T47D (cell line): ENCODE measurements around the gene RAB41.
"Not testable (repeated sequence)": the region's sequence is repeated elsewhere in the genome, so short reads cannot be mapped to it uniquely, and the experiment has no call there.

ENCODE experiments used
- DNase-seq, 2 experiments: peaks; one replicate each; pipeline versions ENCODE4 v3.0.0 to v3.0.0-alpha.2; 2011 to 2012; ENCODE audit warnings: low read depth in 1 of 2, low spot score in 1 of 2
- JUND ChIP-seq: IDR thresholded peaks from 2 replicates; pipeline ENCODE4 v1.6.1; 2012; ENCODE audit warnings: low read depth
- in situ Hi-C: cut with HindIII; loops from 2 replicates; pipeline ENCODE4 v1.10.0; 2016; ENCODE audit warnings: low sequenced_read_pairs, low pct_unique_long_range_greater_than_20kb

Gene RAB41

DNA sequence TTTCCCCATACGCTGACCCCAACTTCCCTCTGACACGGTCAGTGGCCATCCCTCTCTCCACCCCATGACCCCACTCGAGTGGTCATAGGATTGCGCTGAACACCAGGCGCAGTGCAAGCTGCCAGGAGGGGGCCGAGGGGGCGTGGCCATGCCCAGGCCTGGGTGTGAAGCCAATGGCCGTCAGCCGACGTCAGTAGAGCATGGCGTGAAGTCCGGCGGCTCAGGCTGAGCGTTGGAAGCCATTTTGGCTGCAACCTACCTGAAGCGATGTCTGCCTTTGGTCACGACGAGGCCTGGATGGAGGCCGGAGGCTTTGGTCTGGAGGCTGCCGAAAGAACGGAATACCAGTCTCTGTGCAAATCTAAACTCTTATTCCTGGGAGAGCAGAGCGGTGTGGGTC is at the start of gene RAB41:
Gene RAB41 (plus strand): TSS at position 222 of the 400 bp plus-strand sequence. CDS start 46 bp downstream, at position 268.
- TF ChIP-seq JUND = no peak
- in situ Hi-C loops = no loop called here
- no peak for DNase-seq

DNA sequence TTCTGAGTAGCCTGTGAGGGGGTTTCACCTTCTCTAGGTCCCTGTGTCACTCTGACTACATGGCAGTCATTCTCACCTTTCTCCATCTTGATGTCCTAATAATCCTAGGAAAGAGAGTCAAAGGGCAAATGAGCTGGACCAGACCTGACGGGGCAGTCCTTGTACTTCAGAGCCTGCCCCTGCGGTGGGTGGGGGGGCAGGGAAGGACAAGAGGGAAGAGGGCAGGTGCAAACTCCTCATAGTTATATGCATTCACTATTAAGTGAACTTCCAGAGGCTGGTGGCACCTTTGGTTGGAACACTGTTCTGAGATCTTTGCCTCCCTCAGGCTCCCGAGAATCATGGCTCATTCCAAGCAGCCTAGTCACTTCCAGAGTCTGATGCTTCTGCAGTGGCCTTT is 47.6 kb upstream of the RAB41 start, which contains the start of gene AWAT1:
Gene AWAT1 (plus strand): TSS at position 301 of the 400 bp plus-strand sequence. CDS start 41 bp downstream, at position 342.
- no peak for DNase-seq
- in situ Hi-C loops = no loop called here
- no peak for TF ChIP-seq JUND

DNA sequence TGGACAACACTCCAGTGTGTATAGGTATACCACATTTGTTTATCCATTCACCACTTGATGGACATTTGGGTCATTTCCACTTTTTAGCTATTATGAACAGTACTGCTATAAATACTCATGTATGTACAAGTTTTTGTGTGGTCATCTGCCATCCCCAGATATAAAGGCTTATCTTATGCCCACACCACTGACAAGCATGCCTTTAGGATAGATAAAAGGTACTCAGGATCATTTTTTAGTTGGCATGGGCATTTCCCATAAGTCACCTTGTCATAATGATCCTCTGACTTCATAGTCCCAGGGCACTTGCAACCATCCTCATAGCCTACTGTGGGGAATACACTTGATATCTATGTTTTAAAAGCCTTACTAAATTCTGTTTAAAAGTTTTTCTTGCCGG is 41.2 kb upstream of the RAB41 start:
- DNase-seq = no peak
- no peak for TF ChIP-seq JUND
- in situ Hi-C loops = no loop called here

DNA sequence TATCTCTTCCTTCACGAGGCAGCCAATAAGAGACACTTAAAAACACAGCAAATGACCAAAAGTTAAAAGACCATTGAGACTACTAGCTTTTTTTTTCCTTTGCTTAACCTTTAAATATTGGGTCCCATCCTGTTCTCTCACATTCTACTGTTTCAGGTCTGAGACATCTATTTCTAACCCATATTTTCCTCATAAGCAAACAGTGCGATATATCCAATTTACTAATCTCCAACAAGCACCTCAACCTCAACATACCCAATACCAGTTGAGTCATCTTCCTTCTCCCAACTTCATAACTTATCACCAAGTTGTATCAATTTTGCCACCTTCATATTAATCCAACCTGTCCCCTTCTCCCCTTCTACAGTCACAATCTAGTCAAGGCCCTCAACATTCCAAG is 40.5 kb upstream of the RAB41 start:
- no peak for TF ChIP-seq JUND
- in situ Hi-C loops = no loop called here
- DNase-seq = no peak

DNA sequence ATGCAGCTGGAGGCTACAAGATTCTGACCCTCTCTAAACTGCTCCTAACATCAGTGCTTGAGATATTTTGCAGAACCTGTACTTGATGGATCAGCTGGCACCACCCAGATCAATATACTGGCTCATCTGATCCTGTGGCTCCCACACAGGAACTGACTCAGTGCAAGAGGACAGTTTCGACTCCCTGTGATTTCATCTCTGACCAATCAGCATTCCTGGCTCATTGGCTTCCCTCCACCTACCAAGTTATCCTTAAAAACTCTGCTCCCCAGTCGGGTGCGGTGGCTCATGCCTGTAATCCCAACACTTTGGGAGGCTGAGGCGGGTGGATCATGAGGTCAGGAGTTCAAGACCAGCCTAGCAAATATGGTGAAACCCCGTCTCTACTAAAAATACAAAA is 38.4 kb upstream of the RAB41 start:
- DNase-seq, in situ Hi-C loops: not testable (repeated sequence)

DNA sequence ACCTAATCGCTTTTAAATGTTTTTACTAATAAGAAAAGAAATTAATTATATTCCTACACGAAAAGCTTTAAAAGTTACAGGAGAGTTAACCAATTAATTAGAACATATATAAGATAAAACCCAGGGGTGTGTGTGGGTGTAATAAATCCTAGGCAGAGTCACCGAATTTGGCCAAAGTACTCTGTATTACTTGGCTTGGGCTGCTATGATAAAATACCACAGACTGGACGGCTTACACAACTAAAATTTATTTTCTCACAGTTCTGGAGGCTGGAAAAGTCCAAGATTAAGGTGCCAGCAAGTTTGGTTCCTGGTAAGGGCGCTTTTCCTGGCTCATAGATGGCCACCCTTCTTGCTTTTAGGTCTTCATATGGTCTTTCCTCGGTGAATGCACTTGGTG is 37.1 kb upstream of the RAB41 start:
- in situ Hi-C loops = no loop called here
- no peak for TF ChIP-seq JUND
- no peak for DNase-seq

DNA sequence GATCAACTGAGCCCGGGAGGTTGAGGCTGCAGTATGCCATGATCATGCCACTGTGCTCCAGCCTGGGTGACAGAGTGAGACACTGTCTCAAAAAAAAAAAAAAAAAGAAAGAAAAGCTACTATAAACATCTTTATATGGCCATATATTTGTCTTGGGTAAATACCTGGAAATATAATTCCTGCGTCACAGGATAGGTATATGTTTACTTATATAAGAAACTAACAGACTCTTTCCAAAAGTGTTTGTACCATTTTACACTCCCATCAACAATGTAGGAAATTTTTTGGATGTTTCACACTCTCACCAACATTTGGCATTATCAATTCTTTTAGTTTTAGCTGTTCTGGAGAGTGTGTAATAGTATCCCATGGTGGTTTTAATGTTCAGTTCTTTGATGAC is 34.7 kb upstream of the RAB41 start:
- in situ Hi-C loops = no loop called here
- TF ChIP-seq JUND = no peak
- DNase-seq = no peak

DNA sequence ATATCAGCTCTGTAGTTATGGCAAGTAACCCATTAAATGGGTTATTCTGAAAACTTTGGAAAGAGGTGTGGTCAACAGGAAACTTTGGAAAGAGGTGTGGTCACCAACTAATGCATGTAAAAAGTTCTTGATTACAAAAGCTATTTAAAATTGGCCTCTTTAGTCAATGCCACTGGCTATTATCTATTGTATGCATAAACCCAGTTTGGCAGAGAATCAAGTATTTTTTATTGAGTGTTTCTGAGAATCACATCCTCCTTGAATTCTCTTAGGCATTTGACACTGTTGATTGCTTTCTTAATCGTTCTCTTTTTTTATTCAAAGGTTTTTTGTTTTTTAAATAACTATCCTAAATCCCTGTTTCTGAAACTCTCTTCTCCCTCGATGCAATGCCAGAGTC is 29.5 kb upstream of the RAB41 start:
- no peak for TF ChIP-seq JUND
- in situ Hi-C loops = no loop called here
- DNase-seq = no peak

DNA sequence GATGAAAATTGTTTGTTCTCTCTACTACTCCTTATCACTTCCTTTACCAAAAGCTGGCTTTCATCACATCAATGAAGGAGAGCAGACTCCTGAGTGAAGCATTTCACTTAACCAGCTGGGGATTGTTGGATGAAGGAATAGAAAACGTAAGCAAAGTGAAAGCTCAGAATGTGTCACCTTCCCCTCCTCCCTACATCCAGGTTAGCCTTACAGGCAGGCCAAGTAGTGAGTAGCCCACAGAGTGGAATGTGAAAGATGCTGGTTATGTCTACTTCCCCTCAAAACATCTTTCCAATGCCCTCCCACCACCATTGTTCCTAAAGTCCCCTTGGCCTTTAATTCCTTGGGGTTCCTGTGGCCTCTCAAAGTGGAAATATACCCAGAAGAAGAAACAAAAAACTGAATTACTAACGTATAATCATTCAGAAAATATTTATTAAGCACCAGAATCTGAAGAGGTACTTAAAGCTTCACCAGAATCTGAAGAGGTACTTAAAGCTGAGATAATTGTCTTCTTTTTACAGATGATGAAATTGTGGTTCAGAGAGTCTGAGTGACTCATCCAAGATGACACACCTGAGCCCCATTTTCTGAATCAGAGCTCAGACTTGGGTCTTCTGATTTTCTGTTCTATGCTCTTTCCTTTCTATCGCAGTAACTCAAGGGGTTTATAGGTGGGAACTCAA is 28.5 kb upstream of the RAB41 start:
- DNase-seq = no peak
- TF ChIP-seq JUND = no peak
- in situ Hi-C loops = no loop called here

DNA sequence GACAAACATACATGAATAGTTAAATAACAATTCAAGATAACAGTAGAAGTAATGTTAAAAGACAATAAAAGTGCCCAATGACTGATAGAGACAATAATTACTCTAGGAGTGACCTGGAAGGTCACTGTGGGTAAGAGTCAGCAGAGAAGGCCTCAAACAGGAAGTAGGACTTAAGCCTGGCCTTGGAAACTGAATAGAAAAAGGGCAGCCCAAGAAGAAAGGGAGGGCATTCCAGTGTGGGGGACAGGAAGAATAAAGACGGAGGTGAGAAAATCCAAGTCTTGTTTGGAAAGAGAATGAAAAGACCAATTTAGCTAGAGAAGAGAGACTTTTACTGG is 27.9 kb upstream of the RAB41 start:
- in situ Hi-C loops = no loop called here
- no peak for DNase-seq
- TF ChIP-seq JUND = no peak

DNA sequence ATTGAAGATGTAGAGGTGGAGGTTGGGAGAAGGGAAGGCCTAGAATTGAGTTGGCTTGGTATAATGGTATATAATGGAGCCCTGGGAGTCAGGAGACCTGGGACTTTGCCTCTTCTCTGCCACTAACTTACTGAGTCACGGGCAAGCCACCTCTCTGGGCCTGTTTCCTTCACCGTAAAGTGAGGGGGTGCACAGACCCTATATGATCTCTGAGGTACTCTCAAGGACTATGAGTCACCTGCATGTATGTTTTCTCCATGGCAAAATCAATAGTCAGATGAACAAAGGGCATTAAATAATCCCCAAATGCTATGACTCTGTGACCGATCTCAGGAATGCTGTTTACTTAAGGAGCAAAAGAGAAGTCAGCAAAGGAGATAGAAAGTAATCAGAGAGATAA is 27.1 kb upstream of the RAB41 start:
- no peak for TF ChIP-seq JUND
- in situ Hi-C loops = no loop called here
- DNase-seq = no peak

DNA sequence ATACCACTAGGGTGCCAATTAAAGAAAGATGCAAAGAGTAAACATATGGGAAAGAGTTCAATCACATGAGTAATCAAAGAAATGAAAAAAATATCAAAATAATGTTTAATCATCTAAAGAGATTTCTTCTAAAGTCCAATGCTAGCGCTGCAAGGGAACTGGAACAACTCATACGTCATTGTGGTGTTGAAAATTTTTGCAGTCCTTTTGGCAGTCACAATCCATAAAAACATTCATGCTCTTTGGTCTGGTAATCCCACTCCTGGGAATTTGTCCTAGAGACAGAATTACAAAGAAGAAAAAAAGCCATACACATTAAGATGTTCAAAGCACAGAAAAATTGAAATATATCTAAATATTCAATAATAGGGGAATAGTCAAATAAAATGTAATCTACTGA is 26.5 kb upstream of the RAB41 start:
- in situ Hi-C loops = no loop called here
- no peak for TF ChIP-seq JUND
- DNase-seq = no peak

DNA sequence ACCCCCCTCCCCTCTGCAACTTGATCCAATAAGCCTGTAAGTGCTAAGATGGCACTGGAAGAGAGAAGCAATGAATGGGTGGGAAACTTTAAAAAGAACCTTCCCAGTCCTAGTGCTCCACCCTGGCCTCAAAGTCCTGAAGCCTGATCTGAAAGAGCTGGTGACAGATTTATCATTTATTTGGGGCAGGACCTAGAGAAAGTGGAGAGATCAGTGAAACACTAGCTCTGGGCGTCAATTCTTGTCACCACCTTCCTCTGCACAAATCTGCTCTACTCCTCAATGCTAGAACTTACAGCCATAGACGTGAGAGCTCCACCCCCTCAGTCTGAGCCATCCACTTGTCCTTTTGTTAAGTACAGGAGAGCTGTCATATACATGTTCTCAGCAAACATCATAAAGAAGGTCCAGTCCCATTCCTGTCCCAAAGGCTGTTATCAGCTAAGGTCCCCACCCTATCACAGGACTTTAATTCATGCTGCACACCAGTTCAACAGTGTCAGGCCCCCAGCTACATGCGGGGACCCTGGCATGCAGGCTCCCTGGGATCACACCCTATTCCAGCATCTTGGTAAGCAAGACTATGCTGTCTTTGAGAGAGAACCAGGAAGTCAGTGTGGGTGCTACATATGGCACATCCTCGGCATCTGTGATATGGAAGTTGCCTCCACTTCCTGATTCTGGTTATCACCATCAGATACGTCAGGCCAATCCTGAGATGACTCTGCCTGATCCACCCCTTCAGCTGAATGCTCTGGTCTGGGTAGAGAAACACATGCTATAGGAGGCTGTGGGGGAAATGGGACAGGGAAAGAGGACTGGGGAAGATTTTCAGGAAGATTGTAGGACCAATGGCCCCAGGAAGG is 24.3 kb upstream of the RAB41 start:
- in situ Hi-C loops = no loop called here
- TF ChIP-seq JUND = no peak
- DNase-seq = no peak
